Stimulated activated CD8-positive, alpha-beta memory T cell treated with anti-CD3 and anti-CD28 coated beads, Interleukin-7, amount 100 ng/mL, for 48 hours (primary cell): ENCODE data around the gene WFDC8.

Source experiments
- DNase-seq, 2 donors: peaks; one replicate each; pipeline ENCODE4 v3.0.0-alpha.2; 2020; ENCODE audit warnings: low read depth in 1 of 2; ENCODE audit errors: extremely low read depth in 1 of 2

The WFDC8 gene

DNA sequence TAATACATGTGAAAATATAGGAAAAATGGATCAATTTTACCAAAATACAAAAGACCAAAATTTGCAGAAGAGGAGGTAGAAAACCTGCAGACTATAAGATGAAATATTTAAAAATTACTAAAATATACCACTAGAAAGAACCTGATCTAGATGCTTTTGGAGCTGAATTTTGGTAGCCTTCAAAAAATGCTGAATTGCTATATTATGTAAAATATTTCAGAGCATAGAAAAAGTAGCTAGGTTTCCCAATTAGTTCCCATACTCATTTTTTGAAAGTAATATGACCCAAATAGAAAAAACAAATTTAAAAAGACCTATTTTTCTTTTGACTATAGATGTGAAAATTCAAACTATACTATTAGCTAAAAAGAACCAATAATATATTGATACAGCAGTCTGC, 28.3 kb downstream of the WFDC8 start:
- no peak for DNase-seq

DNA sequence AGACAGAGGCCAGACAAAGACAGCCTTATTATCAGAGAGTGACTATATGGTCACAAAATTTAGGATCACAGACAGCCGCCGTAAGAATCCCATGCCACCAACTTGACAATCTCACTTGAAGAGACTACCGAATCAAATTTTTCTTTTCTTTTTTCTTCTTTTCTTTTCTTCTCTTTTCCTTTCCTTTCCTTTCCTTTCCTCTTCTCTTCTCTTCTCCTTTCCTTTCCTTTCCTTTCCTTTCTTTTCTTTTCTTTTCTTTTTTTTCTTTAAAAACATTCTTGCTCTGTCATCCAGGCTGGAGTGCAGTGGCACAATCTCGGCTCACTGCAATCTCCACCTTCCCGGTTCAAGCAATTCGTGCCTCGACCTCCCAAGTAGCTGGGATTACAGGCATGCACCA, 30.7 kb downstream of the WFDC8 start:
- no peak for DNase-seq

DNA sequence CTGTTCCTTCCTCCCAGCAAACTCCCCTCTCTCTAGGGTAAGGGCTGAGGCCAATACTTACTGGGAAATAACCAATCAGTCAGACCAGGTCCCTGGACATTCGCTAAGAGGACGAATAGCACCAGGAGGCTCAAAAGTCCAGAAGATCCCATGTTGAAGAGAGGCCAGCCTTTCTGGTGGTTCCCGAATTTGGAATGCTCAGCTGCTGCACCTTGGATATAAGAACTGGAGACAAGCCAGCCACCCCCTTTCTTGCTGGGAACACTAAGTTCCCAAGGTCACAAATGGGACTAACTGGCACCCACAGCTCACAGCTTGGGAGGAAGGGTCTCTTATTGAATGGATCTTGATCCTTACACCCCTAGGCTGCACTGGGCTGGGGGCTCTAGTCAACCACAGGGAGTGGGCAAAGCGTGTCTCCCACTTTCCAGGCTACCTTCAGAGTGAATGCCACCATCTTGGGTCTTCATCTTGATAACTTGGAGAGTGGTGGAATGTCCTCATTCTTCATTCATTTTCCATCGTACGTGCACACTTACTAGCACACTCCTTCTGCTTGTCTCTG, 31.8 kb downstream of the WFDC8 start, which contains the start of gene EPPIN:
EPPIN (minus strand) TSS at position 196 of the 565 bp plus-strand sequence; CDS start at position 152, 44 bp downstream.
- DNase-seq = no peak

DNA sequence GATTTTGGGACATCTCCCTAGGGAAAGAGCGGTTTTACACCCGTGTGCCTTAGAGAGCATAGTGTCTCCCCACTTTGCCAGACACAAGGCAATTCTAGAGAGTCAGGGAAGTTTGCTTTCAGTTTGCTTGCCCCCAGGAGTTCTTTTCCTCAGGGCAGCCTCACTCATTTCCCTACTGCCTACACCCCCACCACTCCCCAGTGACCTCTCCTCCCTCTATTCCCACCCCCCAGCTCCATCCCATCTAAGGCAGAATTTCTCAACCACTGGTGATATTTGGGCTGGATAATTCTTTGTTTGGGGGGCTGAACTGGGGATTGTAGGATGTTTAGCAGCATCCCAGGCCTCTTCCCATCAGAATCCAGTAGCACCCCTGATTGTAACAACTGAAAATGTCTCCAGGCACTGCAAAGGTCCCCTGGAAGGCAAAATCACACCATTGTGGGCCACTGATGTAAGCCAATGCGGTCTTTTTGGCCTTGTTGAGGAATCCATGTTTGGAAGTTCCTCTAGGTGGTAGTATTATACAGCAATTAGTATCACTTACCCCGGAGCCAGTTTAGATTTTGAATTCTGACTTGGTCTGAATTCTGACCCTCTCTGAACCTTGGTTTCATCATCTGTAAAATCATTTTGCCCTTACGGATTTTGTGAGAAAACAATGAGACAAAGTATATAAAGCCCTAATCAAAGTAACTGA, 33.2 kb downstream of the WFDC8 start:
- DNase-seq = no peak

DNA sequence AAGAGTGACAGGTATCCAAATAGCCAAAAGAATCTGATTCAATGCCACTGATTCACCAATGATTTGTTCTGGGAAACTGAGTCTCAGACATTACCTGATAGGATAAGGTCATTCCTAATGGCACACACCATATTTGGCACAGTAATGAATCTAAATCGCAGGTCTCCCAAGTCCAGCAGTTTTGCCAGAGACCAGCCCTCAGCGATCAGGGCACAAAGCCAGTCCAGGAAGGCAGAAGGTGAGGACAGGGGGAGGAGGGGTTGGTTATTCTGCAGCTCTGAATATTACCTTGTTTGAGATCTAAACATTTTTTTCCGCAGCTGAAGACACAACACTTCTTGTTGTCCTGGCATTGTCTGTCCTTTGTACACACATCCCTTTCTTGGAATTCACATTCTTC, 33.7 kb downstream of the WFDC8 start:
- no peak for DNase-seq

DNA sequence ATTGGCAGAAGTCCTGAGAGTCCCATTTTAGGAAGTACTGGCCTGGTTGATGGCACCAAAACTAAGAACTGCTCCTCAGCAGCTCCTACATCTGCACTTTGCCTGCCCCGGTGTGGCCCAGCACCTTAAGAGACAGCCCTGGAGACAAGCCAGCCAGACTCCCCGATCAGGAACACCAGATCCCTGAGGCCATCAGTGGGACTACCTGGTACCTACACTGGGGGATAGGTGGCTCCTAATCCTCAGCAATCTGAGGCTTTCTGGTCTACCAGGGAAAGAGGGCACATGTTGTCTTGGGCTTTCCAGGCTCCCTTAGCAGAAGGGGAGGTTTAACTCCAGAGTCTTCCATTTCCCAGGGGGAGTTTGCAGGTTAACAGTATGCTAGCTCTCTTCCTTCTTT, 39.7 kb downstream of the WFDC8 start, which contains the start of gene WFDC6:
WFDC6 (minus strand) TSS at position 101 of the 400 bp plus-strand sequence; CDS start at position 26, 75 bp downstream.
- DNase-seq = no peak

DNA sequence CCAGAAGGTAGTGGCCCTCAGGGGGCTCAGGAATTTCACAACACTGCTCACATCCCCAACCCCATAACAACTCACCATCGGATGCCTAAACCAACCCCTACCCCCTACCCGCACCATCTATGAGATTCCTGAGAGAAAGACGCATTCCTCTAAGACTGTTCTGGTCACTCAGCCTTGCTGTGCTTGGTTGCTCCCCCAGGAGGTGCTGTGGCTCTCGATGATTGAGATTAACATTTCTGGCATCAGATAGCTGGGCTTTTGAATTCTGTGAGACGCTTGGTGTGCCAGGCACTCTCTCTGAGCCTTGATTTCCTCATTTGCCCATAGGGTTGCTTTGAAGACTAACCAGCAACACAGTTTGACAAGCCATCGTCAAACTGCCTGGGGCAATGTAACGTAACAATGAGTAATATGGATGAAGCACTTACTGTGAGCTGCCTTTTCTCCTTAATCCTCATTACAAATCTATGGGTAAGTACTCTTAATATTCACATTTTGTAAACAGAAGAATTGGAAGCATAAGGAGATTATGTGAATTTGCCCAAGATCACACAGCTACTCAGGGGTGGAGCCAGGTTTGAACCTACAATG, 40.8 kb downstream of the WFDC8 start:
- no peak for DNase-seq

DNA sequence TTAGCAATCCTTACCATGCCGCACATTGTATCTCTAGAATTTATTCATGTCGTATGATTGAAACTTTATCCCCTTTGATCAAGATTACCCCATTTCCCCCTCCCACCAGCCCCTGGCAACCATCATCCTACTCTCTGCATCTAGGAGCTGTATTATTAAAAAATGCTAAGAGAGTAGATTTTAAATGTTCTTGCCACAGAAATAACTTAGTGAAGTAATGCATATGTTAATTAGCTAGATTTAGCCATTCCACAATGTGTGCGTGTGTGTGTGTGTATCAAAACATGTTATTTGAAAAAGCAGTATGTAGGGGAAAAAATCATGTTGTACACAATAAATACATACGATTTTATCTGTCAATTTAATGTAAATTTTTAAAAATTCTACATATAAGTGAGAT, 51.8 kb downstream of the WFDC8 start:
- DNase-seq = no peak

DNA sequence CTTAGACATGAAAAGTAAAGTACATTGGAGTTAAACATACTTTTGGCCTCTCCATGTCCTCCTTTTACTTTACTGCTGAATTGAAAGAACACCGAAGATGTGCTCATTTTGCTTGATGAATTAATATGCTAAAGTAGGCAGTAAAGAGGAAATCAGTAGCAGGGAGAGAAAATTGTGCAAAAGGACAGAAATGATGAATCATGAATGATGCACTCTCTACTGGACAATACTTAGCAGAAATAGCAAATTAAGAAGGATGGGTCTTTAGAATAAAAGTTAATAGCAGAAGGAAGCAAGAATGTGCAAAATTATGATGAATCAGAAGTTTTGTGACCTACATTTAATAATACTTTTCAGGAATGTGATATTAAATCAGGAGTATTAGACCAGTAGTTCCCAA, 55.3 kb downstream of the WFDC8 start:
- no peak for DNase-seq

DNA sequence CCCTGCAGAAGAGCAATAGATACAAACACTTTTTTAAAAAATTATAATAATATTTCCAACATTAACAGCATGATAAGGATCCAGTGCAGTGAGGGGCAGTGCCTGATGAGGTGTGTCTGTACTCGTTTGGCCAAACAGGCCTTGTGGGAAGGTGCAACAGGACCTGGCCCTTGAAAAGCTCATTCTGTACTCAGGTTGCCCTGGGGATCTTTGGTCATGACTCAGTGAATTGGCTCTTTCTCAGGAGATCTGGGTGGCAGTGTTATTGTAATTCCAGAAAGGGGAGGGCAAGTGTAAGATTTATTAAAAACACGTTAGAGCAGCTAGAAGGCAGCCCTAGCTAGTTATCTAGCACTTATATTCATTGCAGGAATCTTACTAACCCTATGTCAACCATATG, 60.8 kb downstream of the WFDC8 start:
- DNase-seq = no peak

DNA sequence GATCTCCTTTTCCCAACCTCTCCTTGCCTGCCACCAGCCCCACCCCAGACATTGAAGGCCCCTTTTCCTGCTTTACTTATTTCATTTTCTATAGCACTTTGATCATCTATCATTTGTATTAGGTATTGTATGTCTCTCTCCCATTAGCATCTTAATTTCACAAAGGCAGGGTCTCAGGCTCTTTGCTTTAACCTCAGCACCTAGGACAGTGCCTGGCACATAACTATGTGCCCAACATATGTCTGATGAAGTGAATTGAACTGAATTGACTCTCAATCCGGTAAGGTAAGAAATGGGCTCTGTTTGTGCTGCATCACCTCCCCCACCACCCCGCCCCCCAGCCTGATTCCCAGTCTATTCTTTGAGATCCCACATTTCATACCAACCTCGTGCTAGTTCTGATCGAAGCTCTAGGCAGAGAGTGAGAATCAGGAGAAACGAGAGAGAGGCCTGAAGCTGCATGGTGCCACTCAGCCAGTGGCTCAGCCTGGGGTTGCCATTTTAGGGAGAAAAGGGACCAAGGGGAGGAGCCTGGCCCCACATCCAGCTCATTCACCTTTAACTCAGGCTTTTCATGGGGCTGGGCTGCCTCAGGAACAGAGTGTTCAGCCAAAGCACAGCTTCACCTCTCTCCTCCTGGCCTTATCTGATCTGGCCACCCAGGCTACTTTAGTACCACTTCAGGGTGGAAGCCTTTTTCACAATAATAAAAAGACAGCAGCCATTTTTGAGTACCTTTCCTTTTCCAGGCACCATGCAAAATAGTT, 63.8 kb downstream of the WFDC8 start, which contains the start of gene SPINT3:
SPINT3 (minus strand) TSS at position 476 of the 767 bp plus-strand sequence; CDS start at position 462, 14 bp downstream.
- no peak for DNase-seq

DNA sequence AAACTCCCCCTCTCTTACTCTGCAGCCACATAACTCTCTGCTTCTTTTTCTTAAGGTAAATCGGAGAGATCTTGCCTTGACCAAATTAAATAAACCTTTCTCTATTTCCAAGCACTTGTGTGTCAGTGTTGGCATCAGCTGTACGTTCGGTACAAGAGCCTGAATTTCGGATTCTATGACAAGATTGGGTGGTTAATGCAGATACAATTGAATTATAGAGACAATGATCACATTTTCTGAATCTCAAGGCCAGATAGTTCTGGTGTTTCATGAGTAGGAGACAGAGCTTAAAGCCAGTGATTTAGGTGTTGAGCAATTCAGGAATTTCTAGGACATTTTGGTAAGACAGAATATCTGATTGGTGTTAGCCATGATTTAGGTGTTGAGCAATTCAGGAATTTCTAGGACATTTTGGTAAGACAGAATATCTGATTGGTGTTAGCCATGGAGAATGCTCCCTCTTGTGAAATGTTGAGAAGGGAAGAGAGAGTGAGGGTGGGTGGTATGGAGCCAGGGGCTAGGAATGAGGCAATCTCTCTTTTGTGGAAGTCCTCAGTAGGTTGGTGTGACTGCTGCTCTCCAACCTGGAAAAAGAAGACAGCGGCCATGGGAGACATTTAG, 68.7 kb downstream of the WFDC8 start:
- DNase-seq = no peak

DNA sequence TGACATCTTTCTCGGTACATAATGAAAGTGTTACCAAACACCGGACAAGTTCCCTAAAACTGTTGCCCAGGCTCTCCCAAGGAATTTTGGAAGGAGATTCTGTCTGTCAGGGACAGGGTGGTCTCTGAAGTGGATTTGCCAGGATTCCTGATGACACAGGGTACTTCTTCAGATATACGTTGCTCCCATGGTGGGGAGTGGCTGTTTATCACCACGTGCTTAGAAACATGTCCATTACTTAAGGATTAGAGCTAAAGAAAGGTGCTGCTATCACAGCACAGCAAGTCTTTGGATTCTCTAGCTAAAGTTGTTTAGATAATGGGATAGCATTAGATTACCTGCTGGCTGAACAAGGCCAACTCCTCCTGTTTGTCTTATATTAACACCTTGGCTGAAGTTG, 70.0 kb downstream of the WFDC8 start:
- no peak for DNase-seq

DNA sequence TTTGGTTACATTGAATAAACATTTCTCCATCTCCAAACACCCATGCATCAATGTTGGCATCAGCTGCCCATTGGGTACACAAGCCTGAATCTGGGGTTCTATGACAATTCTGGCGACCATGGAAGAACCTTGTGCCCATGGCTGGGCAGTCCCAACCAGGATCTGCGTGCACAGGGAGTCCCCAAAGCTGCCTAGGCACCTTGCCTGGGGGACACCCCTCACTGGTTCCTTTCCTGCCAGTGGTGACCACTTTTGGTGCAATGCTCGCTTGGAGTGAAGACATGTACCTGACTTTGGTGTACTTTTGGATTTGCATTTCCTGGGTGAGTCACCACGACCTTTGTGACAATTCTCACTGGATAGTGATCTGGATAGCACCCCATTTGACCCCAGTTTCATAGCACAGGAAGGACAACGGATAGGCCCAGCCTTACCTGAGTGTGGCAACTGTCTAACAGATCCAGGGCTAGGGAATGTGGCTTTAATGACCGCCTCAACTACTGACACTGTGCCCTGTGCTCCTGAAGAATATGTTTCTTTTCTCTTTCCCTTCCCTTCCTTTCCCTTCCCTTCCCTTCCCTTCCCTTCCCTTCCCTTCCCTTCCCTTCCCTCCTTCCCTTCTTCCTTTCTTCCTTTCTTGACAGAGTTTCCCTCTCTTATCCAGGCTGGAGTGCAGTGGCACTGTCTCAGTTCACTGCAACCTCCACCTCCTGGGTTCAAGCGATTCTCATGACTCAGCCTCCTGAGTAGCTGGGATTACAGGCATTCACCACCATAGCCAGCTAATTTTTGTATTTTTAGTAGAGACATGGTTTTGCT, 70.8 kb downstream of the WFDC8 start:
- no peak for DNase-seq

DNA sequence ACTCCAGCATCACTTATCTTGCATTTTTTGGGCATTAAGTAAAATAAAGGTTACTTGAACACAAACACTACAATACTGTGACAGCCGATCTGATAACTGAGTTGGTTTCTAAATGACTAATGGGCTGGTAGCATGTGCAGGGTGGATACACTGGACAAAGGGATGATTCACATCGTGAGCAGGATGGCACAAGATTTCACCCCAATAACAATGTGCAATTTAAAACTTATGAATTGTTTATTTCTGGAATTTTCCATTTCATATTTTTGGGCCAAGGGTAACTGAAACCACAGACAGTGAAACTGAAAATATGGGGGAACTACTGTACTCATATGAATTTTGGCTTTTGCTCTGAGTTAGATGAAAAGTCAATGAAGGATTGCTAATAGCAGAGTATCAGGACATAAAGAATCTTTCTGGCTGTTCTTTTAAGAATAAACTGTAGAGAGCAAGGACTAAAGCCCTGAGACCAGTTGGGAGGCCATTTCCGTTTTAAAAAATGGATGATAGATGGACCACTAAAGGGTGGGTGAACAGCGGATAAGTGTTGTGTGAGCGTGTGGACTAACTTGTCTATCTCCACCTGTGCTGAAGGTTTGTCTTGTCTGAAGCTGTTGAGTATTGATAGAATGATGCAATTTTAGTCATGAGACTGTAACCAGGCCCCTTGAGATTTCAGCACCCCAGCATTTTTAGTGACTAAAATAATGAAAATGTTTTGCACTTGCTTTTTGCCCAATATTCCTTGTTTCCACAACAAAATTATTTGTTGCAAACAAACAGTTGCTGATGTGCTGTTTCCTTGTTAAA, 71.9 kb downstream of the WFDC8 start:
- DNase-seq = peak in 1 of 2 donors; percentile 1

DNA sequence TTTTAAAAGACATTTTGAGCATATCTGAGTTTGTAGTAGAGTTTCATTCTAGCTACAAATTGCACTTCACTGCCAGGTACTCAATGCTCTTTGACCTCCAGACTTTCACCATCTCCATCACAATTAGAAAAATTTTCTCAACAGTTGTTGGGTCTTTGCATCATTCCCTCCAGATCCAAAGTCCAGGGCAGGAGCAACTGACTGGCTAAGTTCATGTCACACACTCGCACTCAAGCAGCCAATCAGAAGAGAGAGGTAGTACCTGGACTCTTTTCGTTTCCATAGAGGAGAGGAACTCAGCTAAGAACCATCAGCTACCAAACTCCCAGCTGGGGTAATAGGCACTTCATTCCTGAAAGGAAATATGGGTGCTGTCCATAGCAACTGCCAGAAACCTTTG, 72.7 kb downstream of the WFDC8 start:
- DNase-seq = no peak

DNA sequence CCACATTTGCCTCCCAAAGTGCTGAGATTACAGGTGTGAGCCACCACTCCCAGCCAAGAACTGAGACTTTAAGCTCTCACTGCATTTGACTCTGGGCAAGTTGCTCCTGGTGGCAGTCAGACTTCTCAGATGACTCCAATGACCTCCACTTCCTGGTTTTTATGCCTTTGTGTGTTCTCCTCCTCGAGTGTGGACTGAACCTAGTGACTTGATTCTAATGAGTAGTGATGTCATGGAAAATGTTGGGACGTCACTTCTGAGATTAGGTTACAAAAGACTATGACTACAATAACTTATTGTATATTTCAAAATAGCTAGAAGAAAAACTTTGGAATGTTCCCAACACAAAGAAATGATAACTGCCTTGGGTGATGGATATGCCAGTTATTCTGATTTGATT, 75.7 kb downstream of the WFDC8 start:
- DNase-seq = no peak

DNA sequence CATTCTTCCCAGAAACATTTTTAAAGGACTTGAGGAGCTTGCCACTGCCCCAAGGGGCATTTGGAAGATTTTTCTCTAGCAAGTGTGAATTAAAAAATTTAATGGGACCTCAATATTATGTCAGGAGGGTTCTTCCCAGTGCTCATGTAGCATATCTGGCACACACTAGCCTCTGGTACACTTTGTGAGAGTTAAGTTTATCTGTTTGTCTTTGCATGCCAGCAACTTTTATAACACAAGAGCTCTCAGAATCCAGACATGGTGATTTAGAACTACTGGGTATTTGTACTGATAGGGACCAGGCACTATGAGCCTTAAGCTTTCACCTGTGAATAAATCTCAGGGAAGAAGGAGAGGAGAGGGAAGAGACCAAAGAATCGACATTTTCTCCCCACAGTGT, 76.5 kb downstream of the WFDC8 start:
- no peak for DNase-seq
